SK-N-SH (cell line): ENCODE measurements around the gene MZF1. TPM values are rescaled to one million over a fixed set of nuclear protein-coding genes. Genes with fewer than 3 reads are reported as not detected.

Experiments used
- CTCF ChIA-PET: fragments of 300-600, 350-600 bp; formaldehyde crosslinking; extraction: SDS; loops from one replicate; lab custom pipeline; 2021; lab: Yijun Ruan, JAX
- POLR2A ChIA-PET: fragments of 350-600 bp; sonication (Branson Sonifier 250); formaldehyde crosslinking; extraction: SDS; loops from one replicate; lab custom pipeline; 2020; ENCODE audit warnings: antibody characterized with exemption, inconsistent platforms; lab: Yijun Ruan, JAX
- DNase-seq: peaks from one replicate; pipeline ENCODE4 v3.0.0; 2012
- H2AFZ ChIP-seq: fragments of 200-600 bp; sonication (generic); 2 replicates; pipeline ENCODE4 v1.8.1; 2016; ENCODE audit warnings: antibody characterized with exemption, mild to moderate bottlenecking, low read depth
- H3F3A ChIP-seq: fragments of 200-600 bp; sonication (generic); replicated peaks from 2 replicates; pipeline ENCODE3; 2016; ENCODE audit warnings: antibody characterized with exemption, mild to moderate bottlenecking; ENCODE audit not compliant: insufficient read depth
- H3K27ac ChIP-seq, 2 experiments: fragments of 200-500 bp in 1 of 2; fragments of 200-600 bp in 1 of 2; sonication (Bioruptor generic) in 1 of 2; sonication (generic), shearing (Covaris generic) in 1 of 2; 2 replicates each; pipeline versions ENCODE4 v1.5.1 to v1.6.1; 2014 to 2016; ENCODE audit warnings: low read depth in 2 of 2, inconsistent platforms in 1 of 2, low read length in 1 of 2, mild to moderate bottlenecking in 1 of 2, mixed read lengths in 1 of 2
- H3K27me3 ChIP-seq: fragments of 200-600 bp; sonication (generic), shearing (Covaris generic); 2 replicates; pipeline ENCODE4 v1.6.1; 2016; ENCODE audit warnings: mixed run types; ENCODE audit not compliant: insufficient read depth
- H3K36me3 ChIP-seq, 2 experiments: fragments of 200-500 bp in 1 of 2; fragments of 200-600 bp in 1 of 2; sonication (Bioruptor generic) in 1 of 2; sonication (generic) in 1 of 2; replicated peaks in 1 of 2; 2 replicates each; pipeline versions ENCODE3 to v1.5.1; 2014 to 2016; ENCODE audit warnings: low read length in 1 of 2, mild to moderate bottlenecking in 1 of 2; ENCODE audit not compliant: insufficient read depth in 2 of 2, control insufficient read depth in 1 of 2
- H3K4me1 ChIP-seq, 2 experiments: fragments of 200-500 bp in 1 of 2; fragments of 200-600 bp in 1 of 2; sonication (Bioruptor generic) in 1 of 2; sonication (generic), shearing (Covaris generic) in 1 of 2; 2 replicates each; pipeline versions ENCODE4 v1.5.1 to v1.6.1; 2014 to 2016; ENCODE audit warnings: low read depth in 1 of 2, low read length in 1 of 2, mixed run types in 1 of 2; ENCODE audit not compliant: insufficient read depth in 2 of 2, control insufficient read depth in 1 of 2
- H3K4me2 ChIP-seq: fragments of 200-600 bp; sonication (generic), shearing (Covaris generic); 2 replicates; pipeline ENCODE4 v1.6.1; 2017; ENCODE audit warnings: mixed run types
- H3K4me3 ChIP-seq, 2 experiments: fragments of 200-500 bp in 1 of 2; fragments of 200-600 bp in 1 of 2; sonication (Bioruptor generic) in 1 of 2; sonication (generic), shearing (Covaris generic) in 1 of 2; 2 replicates each; pipeline versions ENCODE4 v1.5.1 to v1.8.1; 2014 to 2016; ENCODE audit warnings: low read depth in 2 of 2, inconsistent platforms in 1 of 2, low read length in 1 of 2, mild to moderate bottlenecking in 1 of 2, mixed read lengths in 1 of 2, moderate library complexity in 1 of 2
- H3K79me2 ChIP-seq: fragments of 200-600 bp; sonication (generic); 2 replicates; pipeline ENCODE4 v1.8.1; 2017; ENCODE audit warnings: mild to moderate bottlenecking; ENCODE audit not compliant: insufficient read depth
- H3K9ac ChIP-seq: fragments of 200-600 bp; sonication (generic); 2 replicates; pipeline ENCODE4 v1.6.1; 2017; ENCODE audit warnings: mixed run types
- H3K9me2 ChIP-seq: fragments of 200-600 bp; sonication (generic); 2 replicates; pipeline ENCODE4 v1.6.1; 2017; ENCODE audit warnings: mixed run types
- H3K9me3 ChIP-seq: fragments of 200-600 bp; sonication (generic); 2 replicates; pipeline ENCODE4 v1.6.1; 2017; ENCODE audit warnings: mixed run types, mild to moderate bottlenecking, moderate library complexity
- H4K20me1 ChIP-seq: fragments of 200-600 bp; sonication (generic); 2 replicates; pipeline ENCODE4 v1.6.1; 2017; ENCODE audit warnings: mild to moderate bottlenecking, mixed run types; ENCODE audit not compliant: insufficient read depth
- CHD2 ChIP-seq: fragments of 150-350 bp; IDR thresholded peaks from 2 replicates; pipeline ENCODE4 v1.6.1; 2018; ENCODE audit warnings: low read length; ENCODE audit not compliant: partially characterized antibody
- EZH2phosphoT487 ChIP-seq: fragments of 200-600 bp; sonication (generic); IDR thresholded peaks from 2 replicates; pipeline ENCODE4 v1.6.1; 2017; ENCODE audit warnings: low read depth, mixed run types, mild to moderate bottlenecking, antibody characterized with exemption, moderate library complexity, borderline replicate concordance
- JUND ChIP-seq: IDR thresholded peaks from 2 replicates; pipeline ENCODE4 v1.4.0; 2012
- NRF1 ChIP-seq: IDR thresholded peaks from 2 replicates; pipeline ENCODE4 v1.6.1; 2012; ENCODE audit warnings: low read depth, mild to moderate bottlenecking, low read length
- POLR2AphosphoS5 ChIP-seq: IDR thresholded peaks from 2 replicates; pipeline ENCODE4 v1.6.1; 2012; ENCODE audit warnings: low read depth, low read length
- TAF1 ChIP-seq: IDR thresholded peaks from 2 replicates; pipeline ENCODE4 v1.6.1; 2012; ENCODE audit warnings: low read depth, mild to moderate bottlenecking, low read length, moderate library complexity, borderline replicate concordance
- WGBS: methylation state at CpG from one replicate; pipeline ENCODE4 v1.1.6; 2017; ENCODE audit warnings: low lambda C conversion rate; 5-methylcytosine and 5-hydroxymethylcytosine counted together
- polyA plus RNA-seq, 3 experiments: library from polyadenylated mRNA; depleted of rRNA; stranded (reverse); fragments of >200 nt; gene quantifications; 2 replicates each; pipeline ENCODE4 v1.2.3, GENCODE V29; 2012

The MZF1 gene
- polyA plus RNA-seq, 1 of the 3 experiments (the other 2 are of a cell fraction): 31.8 TPM

GRCh38 chr19:58552655-58553054, 20.5 kb downstream of the MZF1 start:
- Histone ChIP-seq H4K20me1 (peaks cover 33% of the 10 kb centered on the region), H3K4me3 (no peak overlapping the region), H3K79me2 (peaks cover 63% of the 10 kb centered on the region), H3F3A (peaks cover 62% of the 10 kb centered on the region), H3K9me2 (no peaks in the 10 kb centered on the region), H3K27ac (peak overlapping the region in 1 of 2 experiments; percentile 90; a peak in 1 of 4 replicates), H3K27me3 (no peaks in the 10 kb centered on the region), H3K4me2 (no peak overlapping the region), H3K4me1 (peaks cover 17 to 40% of the 10 kb centered on the region in 2 experiments; a peak in 3 of 4 replicates), H3K9ac (no peak overlapping the region), H3K9me3 (no peaks in the 10 kb centered on the region), H2AFZ (no peak overlapping the region), H3K36me3 (peaks cover 51 to 69% of the 10 kb centered on the region in 2 experiments)
- no peak for DNase-seq
- ChIA-PET CTCF (interaction anchor here (1.5 to 9.1 kb wide), 3 partner anchors 7 to 47 kb away, joined by 3 to 81 read pairs (median 10); partner anchors contain the start of gene ZBTB45), POLR2A (interaction anchor here (1.2 to 4.3 kb wide), 3 partner anchors 8 to 39 kb away, joined by 3 to 49 read pairs (median 42); partner anchors contain the start of genes TRIM28 and ZBTB45)
- no peak for TF ChIP-seq TAF1
- 95% methylated on average over 2 of the region's 2 CpGs for WGBS

DNA sequence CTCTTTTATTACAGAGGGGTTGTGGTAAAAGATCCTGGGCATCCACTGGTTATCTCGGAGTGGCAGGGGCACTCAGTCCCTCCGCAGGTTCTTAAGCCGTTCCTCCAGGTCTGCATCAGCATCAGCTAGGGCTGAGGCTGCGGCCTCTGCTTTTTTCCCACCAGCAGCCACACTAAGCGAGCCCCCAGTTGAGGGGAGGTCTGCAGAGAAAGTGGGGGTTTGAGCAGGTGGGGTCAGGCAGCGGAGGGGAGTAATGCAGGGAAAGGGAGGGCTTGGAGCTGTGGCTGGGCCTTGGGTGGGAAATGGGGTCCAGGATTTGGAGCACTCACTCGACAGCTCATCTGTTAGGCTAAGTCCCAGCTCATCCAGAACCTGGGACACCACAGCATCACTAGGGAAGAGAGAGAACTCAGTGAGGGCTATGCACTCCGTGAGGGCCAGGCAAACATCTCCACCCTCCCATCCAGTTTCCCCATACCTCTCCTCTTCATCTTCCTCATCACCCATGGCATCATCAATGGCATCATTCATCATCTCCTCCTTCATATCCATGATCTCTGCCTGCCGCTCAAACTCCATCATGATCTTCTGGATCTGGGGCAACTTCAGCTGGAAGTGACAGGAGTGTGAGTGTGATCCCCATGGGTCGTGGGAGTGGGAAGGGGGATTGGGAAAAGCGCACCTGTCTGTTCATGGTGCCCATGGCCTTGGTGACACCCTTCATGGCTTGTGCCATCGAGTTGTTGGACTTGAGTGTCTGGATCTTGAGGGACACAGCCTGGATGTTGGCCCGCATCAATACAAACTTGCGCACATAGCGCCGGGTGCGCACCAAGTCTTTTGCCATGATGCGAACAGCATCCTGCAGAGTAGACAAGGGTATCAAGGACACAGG, 21.3 kb downstream of the MZF1 start:
- H3F3A ChIP-seq: peaks cover 62% of the 10 kb centered on the region
- no peaks in the 10 kb centered on the region for H3K9me2 ChIP-seq
- peaks cover 34% of the 10 kb centered on the region for H4K20me1 ChIP-seq
- H3K9me3 ChIP-seq: no peaks in the 10 kb centered on the region
- H3K36me3 ChIP-seq: peaks cover 53 to 74% of the 10 kb centered on the region in 2 experiments
- H3K27ac ChIP-seq: no peak overlapping the region; a peak in 1 of 4 replicates
- H3K4me2 ChIP-seq: no peak overlapping the region
- H3K4me3 ChIP-seq: no peak overlapping the region
- no peak overlapping the region for H2AFZ ChIP-seq
- DNase-seq: no peak
- CTCF ChIA-PET: interaction anchor here (9.1 kb wide), 1 partner anchor 33 kb away, joined by 81 read pairs; the partner anchor contains the start of gene ZBTB45
- H3K4me1 ChIP-seq: peaks cover 16 to 37% of the 10 kb centered on the region in 2 experiments; a peak in 3 of 4 replicates
- 95% methylated on average over 17 of the region's 18 CpGs for whole genome bisulfite sequencing
- POLR2A ChIA-PET: interaction anchor here (1.0 to 4.3 kb wide), 3 partner anchors 7 to 38 kb away, joined by 3 to 42 read pairs (median 3); partner anchors contain the start of gene TRIM28
- H3K79me2 ChIP-seq: peaks cover 63% of the 10 kb centered on the region
- H3K9ac ChIP-seq: no peak overlapping the region
- TF ChIP-seq NRF1 (no peak), POLR2AphosphoS5 (peak; percentile 18)
- no peaks in the 10 kb centered on the region for H3K27me3 ChIP-seq

- Histone ChIP-seq H3K4me1 (peaks cover 20 to 36% of the 10 kb centered on the region in 2 experiments; a peak in 3 of 4 replicates), H3K4me3 (no peak overlapping the region), H3F3A (peaks cover 61% of the 10 kb centered on the region), H3K9me2 (no peaks in the 10 kb centered on the region), H3K27me3 (no peaks in the 10 kb centered on the region), H2AFZ (no peak overlapping the region), H3K36me3 (peaks cover 52 to 74% of the 10 kb centered on the region in 2 experiments), H3K27ac (no peak overlapping the region; a peak in 1 of 4 replicates), H3K4me2 (no peak overlapping the region), H3K79me2 (peaks cover 63% of the 10 kb centered on the region), H3K9ac (no peak overlapping the region), H3K9me3 (no peaks in the 10 kb centered on the region), H4K20me1 (peaks cover 41% of the 10 kb centered on the region)
- POLR2A ChIA-PET: interaction anchor here (1.0 to 1.2 kb wide), 2 partner anchors 10 to 37 kb away, joined by 3 read pairs; no protein-coding TSS in a partner anchor
- DNase-seq: no peak
- no peak for TF ChIP-seq JUND
- no peak for TF ChIP-seq EZH2phosphoT487
- no peak for TF ChIP-seq CHD2
- CTCF ChIA-PET: interaction anchor here (9.1 kb wide), 1 partner anchor 32 kb away, joined by 81 read pairs; the partner anchor contains the start of gene ZBTB45
- WGBS: 62% methylated on average over 1 of the region's 1 CpG
Observed at GRCh38 chr19:58551123-58551497, 22.0 kb downstream of the MZF1 start.
